GM08714 (cell line): ENCODE measurements around the gene MAP2K7.
"Not testable (repeated sequence)": the region's sequence is repeated elsewhere in the genome, so short reads cannot be mapped to it uniquely, and the experiment has no call there.

Experiments used
- H3K4me3 ChIP-seq: fragments of 200-500 bp; sonication (Bioruptor generic); 2 replicates; pipeline ENCODE4 v1.5.1; 2014; ENCODE audit warnings: mild to moderate bottlenecking, low read length, inconsistent platforms
- ZNF274 ChIP-seq: IDR thresholded peaks from 2 replicates; pipeline ENCODE4 v1.6.1; 2012; ENCODE audit warnings: mild to moderate bottlenecking, low read depth, low read length

The MAP2K7 gene

GRCh38 chr19:7953060-7953459 lies 49.4 kb downstream of the MAP2K7 start:
- H3K4me3 ChIP-seq = no peak overlapping the region
- no peak for TF ChIP-seq ZNF274

GRCh38 chr19:7953576-7953975 lies 49.9 kb downstream of the MAP2K7 start:
- H3K4me3 ChIP-seq = no peak overlapping the region
- TF ChIP-seq ZNF274 = no peak

GRCh38 chr19:7955696-7956095 lies 52.0 kb downstream of the MAP2K7 start:
- no peak for TF ChIP-seq ZNF274
- no peak overlapping the region for H3K4me3 ChIP-seq

- no peak for TF ChIP-seq ZNF274
- no peak overlapping the region for H3K4me3 ChIP-seq
Observed at GRCh38 chr19:7959211-7959610, 55.5 kb downstream of the MAP2K7 start.

GRCh38 chr19:7961082-7961481 lies 57.4 kb downstream of the MAP2K7 start:
- not testable (repeated sequence) for H3K4me3 ChIP-seq

GRCh38 chr19:7961920-7962626 lies 58.4 kb downstream of the MAP2K7 start:
- H3K4me3 ChIP-seq = no peak overlapping the region
- TF ChIP-seq ZNF274 = no peak

GRCh38 chr19:7962644-7963268 lies 59.1 kb downstream of the MAP2K7 start:
- no peak overlapping the region for H3K4me3 ChIP-seq
- TF ChIP-seq ZNF274 = no peak

- H3K4me3 ChIP-seq = no peak overlapping the region
- no peak for TF ChIP-seq ZNF274
Observed at GRCh38 chr19:7963566-7963965, 59.9 kb downstream of the MAP2K7 start.
